ENCODE measurements around the gene F2.

The F2 gene

GRCh38 chr11:46719543-46720218 lies 668 bp downstream of the F2 start:
- peaks cover 2% of the 10 kb centered on the region for H3K4me1 Mint-ChIP-seq (ENCODE audit: low read depth)
- no peaks in the 10 kb centered on the region for H3K36me3 Mint-ChIP-seq
- H3K9me3 Mint-ChIP-seq (ENCODE audit: low read depth), result no peaks in the 10 kb centered on the region
- H3K27me3 Mint-ChIP-seq, result no peaks in the 10 kb centered on the region
- H3K27ac Mint-ChIP-seq, result no peak overlapping the region
- H3K4me3 Mint-ChIP-seq, result no peak overlapping the region

GRCh38 chr11:46721286-46721685 lies 2.3 kb downstream of the F2 start:
- H3K9me3 Mint-ChIP-seq (ENCODE audit: low read depth), result no peaks in the 10 kb centered on the region
- no peaks in the 10 kb centered on the region for H3K36me3 Mint-ChIP-seq
- no peak overlapping the region for H3K4me3 Mint-ChIP-seq
- H3K27ac Mint-ChIP-seq, result no peak overlapping the region
- peaks cover 2% of the 10 kb centered on the region for H3K4me1 Mint-ChIP-seq (ENCODE audit: low read depth)
- H3K27me3 Mint-ChIP-seq, result no peaks in the 10 kb centered on the region

DNA sequence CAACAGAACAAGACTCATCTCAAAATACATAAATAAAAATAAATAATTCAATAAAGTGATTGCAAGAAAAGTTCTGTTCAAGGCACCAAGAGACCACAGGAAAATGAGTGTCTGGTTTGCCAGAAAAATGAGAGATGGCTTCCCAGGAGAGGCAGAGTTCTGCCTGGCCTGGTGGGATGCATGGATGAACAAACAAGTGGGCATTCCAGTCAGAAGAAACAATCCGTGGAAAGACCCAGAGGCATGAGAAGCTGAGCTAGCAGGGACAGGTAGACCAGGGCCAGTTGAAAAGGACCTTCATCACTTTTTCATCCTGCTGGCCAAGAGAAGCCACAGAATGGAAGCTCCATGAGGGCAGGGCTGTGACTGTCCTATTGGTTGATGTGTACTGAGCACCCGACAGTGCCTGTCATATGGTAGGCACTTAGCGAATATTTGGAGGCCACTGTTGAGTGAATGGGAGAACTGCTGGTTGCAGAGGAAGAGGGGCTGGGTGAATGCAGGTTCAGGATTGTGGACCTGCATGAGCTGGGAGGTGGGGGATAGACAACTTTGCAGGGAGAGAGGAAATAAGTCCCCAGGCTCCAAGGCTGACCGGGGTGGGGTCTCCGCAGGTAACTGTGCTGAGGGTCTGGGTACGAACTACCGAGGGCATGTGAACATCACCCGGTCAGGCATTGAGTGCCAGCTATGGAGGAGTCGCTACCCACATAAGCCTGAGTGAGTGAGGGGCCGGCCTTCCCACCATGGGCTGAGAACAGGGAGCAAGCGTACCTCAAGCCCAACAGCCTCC lies 3.7 kb downstream of the F2 start:
- no peaks in the 10 kb centered on the region for H3K27me3 Mint-ChIP-seq
- H3K4me1 Mint-ChIP-seq (ENCODE audit: low read depth), result peaks cover 2% of the 10 kb centered on the region
- no peak overlapping the region for H3K4me3 Mint-ChIP-seq
- H3K27ac Mint-ChIP-seq, result no peak overlapping the region
- H3K9me3 Mint-ChIP-seq (ENCODE audit: low read depth), result no peaks in the 10 kb centered on the region
- H3K36me3 Mint-ChIP-seq, result no peaks in the 10 kb centered on the region

- Mint-ChIP-seq H3K36me3 (no peaks in the 10 kb centered on the region), H3K9me3 (ENCODE audit: low read depth) (no peaks in the 10 kb centered on the region)
Measured at GRCh38 chr11:46723359-46723680, 4.3 kb downstream of the F2 start.

GRCh38 chr11:46724088-46724487 lies 5.1 kb downstream of the F2 start:
- Mint-ChIP-seq H3K9me3 (ENCODE audit: low read depth) (no peaks in the 10 kb centered on the region), H3K27ac (no peak overlapping the region), H3K27me3 (no peaks in the 10 kb centered on the region), H3K36me3 (no peaks in the 10 kb centered on the region), H3K4me3 (no peak overlapping the region), H3K4me1 (ENCODE audit: low read depth) (no peaks in the 10 kb centered on the region)

More at GRCh38 chr11:46723359-46723680, 4.3 kb downstream of the F2 start:
- H3K27me3 Mint-ChIP-seq, result no peaks in the 10 kb centered on the region
- no peaks in the 10 kb centered on the region for H3K4me1 Mint-ChIP-seq (ENCODE audit: low read depth)
- H3K27ac Mint-ChIP-seq, result no peak overlapping the region
- no peak overlapping the region for H3K4me3 Mint-ChIP-seq

GRCh38 chr11:46725338-46726205 lies 6.6 kb downstream of the F2 start:
- Mint-ChIP-seq H3K4me3 (no peak overlapping the region), H3K27me3 (no peaks in the 10 kb centered on the region), H3K36me3 (no peaks in the 10 kb centered on the region), H3K27ac (no peak overlapping the region), H3K4me1 (ENCODE audit: low read depth) (no peaks in the 10 kb centered on the region), H3K9me3 (ENCODE audit: low read depth) (no peaks in the 10 kb centered on the region)

DNA sequence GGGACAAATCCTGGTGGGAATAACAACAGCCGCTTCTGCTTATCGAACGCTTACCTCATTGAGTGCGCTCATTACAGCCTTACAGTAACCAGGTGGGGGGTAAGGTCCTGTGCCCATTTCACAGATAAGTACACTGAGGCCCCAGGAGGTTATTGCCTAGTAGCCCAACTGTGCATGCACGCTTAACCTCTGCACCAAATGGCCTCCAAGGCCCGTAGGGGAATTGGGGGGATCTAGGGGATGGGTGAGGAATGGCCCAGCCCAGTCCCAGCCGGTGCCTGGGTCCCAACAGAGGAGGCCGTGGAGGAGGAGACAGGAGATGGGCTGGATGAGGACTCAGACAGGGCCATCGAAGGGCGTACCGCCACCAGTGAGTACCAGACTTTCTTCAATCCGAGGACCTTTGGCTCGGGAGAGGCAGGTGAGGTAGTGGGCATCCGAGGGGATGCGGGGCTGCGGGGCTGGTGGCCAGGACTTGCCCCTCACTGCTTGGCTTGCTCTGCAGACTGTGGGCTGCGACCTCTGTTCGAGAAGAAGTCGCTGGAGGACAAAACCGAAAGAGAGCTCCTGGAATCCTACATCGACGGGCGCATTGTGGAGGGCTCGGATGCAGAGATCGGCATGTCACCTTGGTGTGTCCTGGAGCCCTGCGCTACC lies 7.3 kb downstream of the F2 start:
- no peaks in the 10 kb centered on the region for H3K27me3 Mint-ChIP-seq
- no peak overlapping the region for H3K4me3 Mint-ChIP-seq
- H3K4me1 Mint-ChIP-seq (ENCODE audit: low read depth), result no peaks in the 10 kb centered on the region
- H3K27ac Mint-ChIP-seq, result no peak overlapping the region
- no peaks in the 10 kb centered on the region for H3K36me3 Mint-ChIP-seq
- H3K9me3 Mint-ChIP-seq (ENCODE audit: low read depth), result no peaks in the 10 kb centered on the region

- Mint-ChIP-seq H3K27me3 (no peaks in the 10 kb centered on the region), H3K27ac (no peak overlapping the region), H3K9me3 (ENCODE audit: low read depth) (no peaks in the 10 kb centered on the region), H3K36me3 (no peaks in the 10 kb centered on the region), H3K4me3 (no peak overlapping the region), H3K4me1 (ENCODE audit: low read depth) (no peaks in the 10 kb centered on the region)
Measured at GRCh38 chr11:46727952-46728658, 9.1 kb downstream of the F2 start.

DNA sequence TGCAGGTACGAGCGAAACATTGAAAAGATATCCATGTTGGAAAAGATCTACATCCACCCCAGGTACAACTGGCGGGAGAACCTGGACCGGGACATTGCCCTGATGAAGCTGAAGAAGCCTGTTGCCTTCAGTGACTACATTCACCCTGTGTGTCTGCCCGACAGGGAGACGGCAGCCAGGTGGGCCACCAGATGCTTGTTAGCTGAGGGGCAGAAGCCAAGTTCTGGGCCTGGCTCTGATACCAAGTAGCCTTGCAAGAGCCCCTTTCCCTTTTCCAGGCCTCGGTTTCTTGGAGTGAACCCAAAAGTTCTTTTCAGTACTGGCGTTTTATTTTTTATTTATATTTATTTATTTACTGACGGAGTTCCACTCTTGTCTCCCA lies 9.6 kb downstream of the F2 start:
- Mint-ChIP-seq H3K4me1 (ENCODE audit: low read depth) (no peaks in the 10 kb centered on the region), H3K4me3 (no peak overlapping the region), H3K9me3 (ENCODE audit: low read depth) (no peaks in the 10 kb centered on the region), H3K27me3 (no peaks in the 10 kb centered on the region), H3K36me3 (no peaks in the 10 kb centered on the region), H3K27ac (no peak overlapping the region)

DNA sequence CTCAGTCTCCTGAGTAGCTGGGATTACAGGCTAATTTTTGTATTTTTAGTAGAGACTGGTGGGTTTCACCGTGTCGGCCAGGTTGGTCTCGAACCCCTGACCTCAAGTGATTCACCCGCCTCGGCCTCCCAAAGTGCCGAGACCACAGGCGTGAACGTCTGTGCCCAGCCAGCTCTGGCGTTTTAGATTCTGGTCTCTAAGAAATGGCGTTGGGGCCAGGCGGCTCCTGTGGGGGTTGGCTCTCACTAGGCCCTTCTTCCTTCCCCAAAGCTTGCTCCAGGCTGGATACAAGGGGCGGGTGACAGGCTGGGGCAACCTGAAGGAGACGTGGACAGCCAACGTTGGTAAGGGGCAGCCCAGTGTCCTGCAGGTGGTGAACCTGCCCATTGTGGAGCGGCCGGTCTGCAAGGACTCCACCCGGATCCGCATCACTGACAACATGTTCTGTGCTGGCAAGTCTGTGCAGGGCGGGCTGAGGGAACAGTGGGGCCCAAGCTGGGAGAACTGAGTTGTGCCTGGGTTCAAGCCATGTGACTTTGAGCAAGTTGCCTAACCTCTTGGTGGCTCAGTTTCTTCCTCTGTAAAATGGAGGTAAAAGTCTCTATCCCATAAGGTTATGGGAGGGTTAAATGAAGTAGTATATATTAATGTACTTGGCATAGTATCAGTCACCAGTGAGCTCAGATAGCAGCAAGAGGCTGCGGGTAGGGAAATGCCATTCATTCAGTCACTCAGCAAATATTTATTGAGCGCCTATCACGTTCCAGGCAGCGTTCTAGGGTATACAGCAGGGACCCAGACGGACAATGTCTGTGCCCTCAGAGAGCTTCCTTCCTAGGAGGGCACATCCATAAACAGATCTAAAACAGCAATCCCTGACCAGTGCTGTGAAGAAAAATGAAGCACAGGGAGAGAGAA lies 10.4 kb downstream of the F2 start:
- no peaks in the 10 kb centered on the region for H3K36me3 Mint-ChIP-seq

DNA sequence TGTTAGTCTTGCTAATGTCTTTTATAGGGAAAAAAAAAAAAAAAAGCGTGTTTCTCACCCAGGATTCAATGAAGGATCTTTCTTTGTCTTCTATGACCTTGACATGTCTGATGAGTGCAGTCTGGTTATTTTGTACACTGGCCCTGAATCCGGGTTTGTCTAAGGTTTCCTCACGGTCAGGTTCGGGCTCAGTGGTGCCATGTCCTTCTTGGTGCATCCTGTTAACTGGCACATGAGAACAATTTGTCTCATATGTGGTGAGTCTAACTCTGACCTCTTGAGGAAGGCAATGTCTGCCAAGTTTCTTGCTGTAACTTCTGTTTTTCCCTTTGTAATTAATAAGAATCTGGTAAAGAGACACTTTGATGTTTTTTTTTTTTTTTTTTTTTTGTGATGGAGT lies 12.5 kb downstream of the F2 start:
- Mint-ChIP-seq H3K27ac (no peak overlapping the region), H3K36me3 (no peaks in the 10 kb centered on the region), H3K4me1 (ENCODE audit: low read depth) (no peaks in the 10 kb centered on the region), H3K27me3 (no peaks in the 10 kb centered on the region), H3K4me3 (no peak overlapping the region), H3K9me3 (ENCODE audit: low read depth) (no peaks in the 10 kb centered on the region)

More for the DNA sequence above, 10.4 kb downstream of the F2 start:
- H3K4me3 Mint-ChIP-seq, result no peak overlapping the region
- no peaks in the 10 kb centered on the region for H3K9me3 Mint-ChIP-seq (ENCODE audit: low read depth)
- H3K27ac Mint-ChIP-seq, result no peak overlapping the region
- H3K27me3 Mint-ChIP-seq, result no peaks in the 10 kb centered on the region
- H3K4me1 Mint-ChIP-seq (ENCODE audit: low read depth), result no peaks in the 10 kb centered on the region

DNA sequence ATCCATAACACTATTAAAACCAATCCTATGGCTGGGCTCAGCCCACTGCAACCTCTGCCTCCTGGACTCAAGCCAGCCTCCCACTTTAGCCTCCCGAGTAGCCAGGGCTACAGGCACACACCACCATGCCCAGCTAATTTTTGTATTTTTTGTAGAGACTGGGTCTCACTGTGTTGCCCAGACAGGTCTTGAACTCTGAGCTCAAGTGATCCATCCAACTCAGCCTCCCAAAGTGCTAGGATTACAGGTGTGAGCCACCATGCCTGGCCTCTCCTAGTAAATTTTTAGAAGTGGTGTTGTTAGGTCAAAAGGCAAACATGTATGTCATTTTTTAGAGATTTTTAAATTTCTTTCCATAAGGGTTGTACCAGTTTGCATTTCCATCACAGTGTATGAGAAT lies 14.2 kb downstream of the F2 start:
- H3K36me3 Mint-ChIP-seq, result no peaks in the 10 kb centered on the region

GRCh38 chr11:46736146-46736545 lies 17.1 kb downstream of the F2 start:
- H3K4me1 Mint-ChIP-seq (ENCODE audit: low read depth), result no peaks in the 10 kb centered on the region
- H3K27me3 Mint-ChIP-seq, result no peaks in the 10 kb centered on the region
- H3K9me3 Mint-ChIP-seq (ENCODE audit: low read depth), result no peaks in the 10 kb centered on the region
- H3K36me3 Mint-ChIP-seq, result peaks cover 2% of the 10 kb centered on the region
- no peak overlapping the region for H3K27ac Mint-ChIP-seq
- H3K4me3 Mint-ChIP-seq, result no peak overlapping the region

More for the DNA sequence above, 14.2 kb downstream of the F2 start:
- Mint-ChIP-seq H3K27ac (no peak overlapping the region), H3K27me3 (no peaks in the 10 kb centered on the region), H3K4me3 (no peak overlapping the region), H3K4me1 (ENCODE audit: low read depth) (no peaks in the 10 kb centered on the region), H3K9me3 (ENCODE audit: low read depth) (no peaks in the 10 kb centered on the region)

Measured in activated naive CD8-positive, alpha-beta T cell (primary cell).